GM18868 (cell line): ENCODE results near the gene INPP4B.
A peak's percentile ranks its signal among the peaks of the same experiment; 100 is the strongest.

ENCODE experiments used
- ATAC-seq: cut with Tn5 transposase; IDR thresholded peaks from one replicate; pipeline ENCODE4 v1.9.1; 2021; ENCODE audit warnings: mild to moderate bottlenecking, moderate library complexity; ENCODE audit not compliant: unreplicated experiment

Gene INPP4B

GRCh38 chr4:142355421-142355930 is 490.6 kb downstream of the INPP4B start:
- ATAC-seq = no peak

- ATAC-seq = no peak
Observed at GRCh38 chr4:142354794-142355420, 491.2 kb downstream of the INPP4B start.

GRCh38 chr4:142354041-142354440 is 492.1 kb downstream of the INPP4B start:
- no peak for ATAC-seq

DNA sequence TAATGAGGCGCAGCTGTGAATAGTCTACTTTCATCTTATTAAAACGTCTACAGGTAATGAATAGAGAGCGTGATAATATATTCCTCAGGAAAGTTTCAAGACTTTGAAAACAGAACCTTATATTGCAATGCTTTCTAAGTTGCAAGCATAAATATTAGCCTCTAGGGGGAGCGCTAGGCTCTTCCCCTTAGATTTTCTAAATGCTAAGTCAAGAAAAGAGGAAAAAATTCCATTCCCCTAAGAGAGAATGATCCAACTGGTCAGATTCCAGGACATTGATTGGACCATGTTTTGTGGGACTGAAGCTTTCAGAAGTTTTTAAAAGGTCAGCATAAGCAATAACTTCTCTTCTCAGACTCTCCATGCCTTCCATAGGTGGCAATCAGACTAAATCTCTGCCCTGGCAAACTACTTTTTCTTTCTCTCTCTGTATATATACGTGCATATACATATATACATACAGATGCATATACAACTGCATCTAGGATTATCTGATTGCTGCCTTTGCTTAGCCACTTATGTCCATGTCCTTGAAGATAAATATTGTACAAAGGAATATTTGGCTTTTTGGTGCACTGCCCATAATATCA is 492.9 kb downstream of the INPP4B start:
- peak; percentile 60 for ATAC-seq

DNA sequence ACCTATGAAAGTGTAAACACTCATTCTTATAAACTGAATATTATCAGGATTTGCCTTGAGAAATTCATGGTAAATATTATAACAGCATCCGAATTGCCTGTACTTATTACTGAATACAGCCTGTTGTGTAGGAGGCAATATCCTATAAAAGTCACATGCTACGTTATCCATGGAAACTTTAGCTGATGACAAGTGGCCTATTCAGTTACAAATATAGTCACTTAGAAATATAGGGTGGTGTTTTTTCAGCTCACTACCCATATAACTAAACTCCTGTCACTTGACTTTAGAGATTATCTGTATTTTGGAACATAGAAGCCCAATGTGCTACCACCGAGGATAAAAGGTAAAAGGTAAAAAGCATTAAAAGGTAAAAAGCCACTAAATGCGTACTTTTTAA is 493.4 kb downstream of the INPP4B start:
- ATAC-seq = no peak

GRCh38 chr4:142351958-142352357 is 494.1 kb downstream of the INPP4B start:
- ATAC-seq = no peak

- ATAC-seq = no peak
Observed at GRCh38 chr4:142350871-142351270, 495.2 kb downstream of the INPP4B start.

DNA sequence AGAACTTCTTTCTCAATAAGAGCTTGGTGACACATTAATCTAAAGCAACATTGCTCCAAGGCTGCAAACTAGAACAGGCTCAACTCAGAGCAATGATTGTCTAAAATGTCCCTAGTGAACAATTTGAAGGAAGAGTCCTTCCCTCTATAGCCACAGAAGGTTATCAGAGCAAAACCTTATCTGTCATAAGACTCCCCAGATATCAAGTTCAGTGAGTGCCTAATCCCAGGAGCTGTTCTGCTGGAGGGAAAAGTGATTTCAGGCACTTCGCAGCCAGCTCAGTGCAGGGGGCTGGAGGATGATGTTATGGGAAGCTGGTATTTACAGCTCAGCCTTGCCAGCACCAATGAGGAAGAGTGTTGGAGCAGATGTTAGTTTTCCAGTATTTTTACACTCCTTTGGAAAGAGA is 497.5 kb downstream of the INPP4B start:
- no peak for ATAC-seq

- no peak for ATAC-seq
Observed at GRCh38 chr4:142347241-142347640, 498.9 kb downstream of the INPP4B start.

DNA sequence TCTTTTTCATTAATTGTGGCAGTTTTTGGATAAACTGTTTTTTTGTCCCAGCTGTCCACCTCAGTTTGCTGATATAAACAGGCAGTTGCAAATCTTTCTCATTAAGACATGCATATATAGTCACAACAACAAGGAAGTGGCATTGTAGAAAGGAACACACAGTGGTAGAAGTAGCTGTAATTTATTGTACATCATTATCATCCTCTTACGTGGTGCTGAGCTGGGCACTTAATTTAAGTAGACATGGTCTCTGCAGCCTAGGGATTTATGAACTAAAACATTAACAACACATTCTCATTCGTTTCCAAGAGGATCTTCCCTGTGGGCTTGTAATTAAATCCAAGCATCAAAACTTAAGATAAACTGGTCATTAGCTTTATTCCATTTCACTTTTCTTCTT is 500.2 kb downstream of the INPP4B start:
- ATAC-seq = no peak

- no peak for ATAC-seq
Observed at GRCh38 chr4:142341268-142341667, 504.8 kb downstream of the INPP4B start.

DNA sequence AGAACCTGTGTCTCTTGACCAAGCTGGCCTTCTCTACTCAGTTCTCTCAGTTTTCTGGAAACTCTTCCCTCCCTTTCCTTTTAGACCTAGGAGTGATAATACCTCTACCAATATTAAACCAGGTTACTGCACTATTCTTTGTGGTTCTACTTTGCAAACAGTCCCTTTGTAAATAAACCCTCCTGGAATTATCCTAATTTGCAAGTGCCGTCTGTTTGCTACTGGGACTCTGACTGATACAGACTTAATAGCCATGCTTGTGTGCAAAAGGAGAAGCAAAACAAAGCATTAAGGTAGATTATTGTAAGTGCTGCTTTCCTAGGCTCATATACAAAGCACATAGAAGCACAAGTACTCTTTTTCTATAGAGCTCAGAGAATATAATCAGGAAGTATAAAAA is 507.0 kb downstream of the INPP4B start:
- no peak for ATAC-seq

- ATAC-seq = no peak
Observed at GRCh38 chr4:142336251-142336934, 509.7 kb downstream of the INPP4B start.

GRCh38 chr4:142334931-142335330 is 511.2 kb downstream of the INPP4B start:
- ATAC-seq = no peak

DNA sequence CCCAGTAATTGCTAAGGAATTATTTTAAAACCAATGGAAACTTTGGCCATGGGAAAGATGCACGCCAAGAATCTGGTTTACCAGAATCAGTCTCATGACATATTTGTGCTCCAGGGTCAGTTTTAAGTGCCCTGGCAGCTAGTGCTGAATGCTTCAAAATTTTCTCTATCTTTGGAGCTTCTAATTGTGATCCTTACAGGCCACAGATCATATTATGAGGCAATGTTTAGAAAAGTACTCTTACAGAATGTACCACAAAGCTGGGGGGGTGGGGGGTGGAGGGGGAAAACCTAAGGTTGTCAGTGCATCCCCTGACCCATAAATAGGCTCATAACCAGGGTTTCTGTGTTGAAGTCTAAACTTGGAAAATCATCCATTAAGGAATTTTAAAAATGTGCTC is 514.5 kb downstream of the INPP4B start:
- no peak for ATAC-seq

GRCh38 chr4:142331132-142331531 is 515.0 kb downstream of the INPP4B start:
- ATAC-seq = no peak

DNA sequence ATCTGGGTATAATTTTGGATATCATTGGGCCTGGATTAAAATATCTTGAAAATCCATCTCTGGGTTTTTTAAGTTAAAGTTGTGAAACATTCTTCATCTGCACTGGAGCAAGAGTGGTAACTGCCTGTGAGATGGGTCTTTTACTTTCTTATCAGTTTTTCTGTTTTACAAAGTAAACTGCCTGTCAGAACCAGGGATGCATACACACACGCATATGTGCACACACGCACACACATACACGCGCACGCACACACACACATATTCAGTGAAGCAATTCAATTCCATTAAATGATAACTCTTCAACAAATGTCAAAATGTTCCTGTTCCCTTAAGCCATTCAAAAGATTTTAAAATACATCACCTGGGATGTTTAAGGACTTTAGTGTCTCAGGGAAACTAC is 515.8 kb downstream of the INPP4B start:
- ATAC-seq = no peak

- no peak for ATAC-seq
Observed at GRCh38 chr4:142329313-142329712, 516.8 kb downstream of the INPP4B start.

- no peak for ATAC-seq
Observed at GRCh38 chr4:142326181-142326580, 519.9 kb downstream of the INPP4B start.

- ATAC-seq = peak; percentile 76
Observed at GRCh38 chr4:142324572-142324971, 521.5 kb downstream of the INPP4B start.

GRCh38 chr4:142322996-142323395 is 523.1 kb downstream of the INPP4B start:
- no peak for ATAC-seq

DNA sequence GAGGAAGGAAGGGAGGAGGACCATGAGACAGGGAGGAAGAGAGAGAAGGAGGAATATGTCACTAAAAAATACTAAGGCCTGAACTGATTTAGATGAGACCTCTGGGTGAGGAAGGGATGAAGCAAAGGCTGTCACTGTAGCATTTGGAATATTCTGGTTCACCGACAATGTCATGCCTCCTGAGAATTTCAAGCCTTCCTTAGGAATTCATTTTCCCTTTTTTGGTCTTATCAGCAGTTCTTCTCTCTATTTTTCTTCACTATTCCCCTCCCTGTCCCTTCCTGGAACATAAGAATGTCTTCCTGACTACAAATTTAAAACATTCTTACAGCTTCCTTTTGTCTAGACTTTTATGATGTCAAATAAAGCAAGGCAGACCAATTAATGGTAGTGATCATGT is 527.8 kb downstream of the INPP4B start:
- ATAC-seq = no peak
